Measurements from ENCODE around the gene CDS2. TPM values are rescaled to one million over a fixed set of nuclear protein-coding genes. Genes with fewer than 3 reads are reported as not detected.

The CDS2 gene
- total and polyA plus RNA-seq, 8 donors = 2.1 to 88.1 (median 14.7) TPM

GRCh38 chr20:5136096-5136495, 9.3 kb downstream of the CDS2 start:
- DNase-seq = no peak
- Histone ChIP-seq H3K27me3 (no peaks in the 10 kb centered on the region), H3K9me3 (no peaks in the 10 kb centered on the region), H3K27ac (peak overlapping the region in 2 of 5 donors; percentile 51 to 57), H3K4me1 (peaks cover 15 to 62% (median 45%) of the 10 kb centered on the region in 4 donors), H3K4me3 (no peak overlapping the region), H3K36me3 (no peaks in the 10 kb centered on the region)
- WGBS, 5 donors = 68 to 72% (median 71%) methylated on average over 4 of the region's 4 CpGs
- intact Hi-C loops (cut with DNase I; ENCODE audit: low total_unique reads) = no loop called here
- TF ChIP-seq CTCF (IDR thresholded peaks at IDR 0.05) (no peak), EP300 (IDR thresholded peaks at IDR 0.05) (no peak), POLR2AphosphoS5 (IDR thresholded peaks at IDR 0.05) (no peak), POLR2A (IDR thresholded peaks at IDR 0.05) (no peak)

GRCh38 chr20:5140195-5140594, 13.4 kb downstream of the CDS2 start:
- no peak for DNase-seq
- no peak overlapping the region for H3K4me3 ChIP-seq
- H3K36me3 ChIP-seq = no peaks in the 10 kb centered on the region
- no peak for TF ChIP-seq CTCF (IDR thresholded peaks at IDR 0.05)
- no peak for TF ChIP-seq EP300 (IDR thresholded peaks at IDR 0.05)
- TF ChIP-seq POLR2A (IDR thresholded peaks at IDR 0.05) = no peak
- no peak for TF ChIP-seq POLR2AphosphoS5 (IDR thresholded peaks at IDR 0.05)
- H3K9me3 ChIP-seq = no peaks in the 10 kb centered on the region
- peaks cover 24 to 77% (median 51%) of the 10 kb centered on the region in 4 donors for H3K4me1 ChIP-seq
- intact Hi-C loops (cut with DNase I; ENCODE audit: low total_unique reads) = no loop called here
- no peak overlapping the region for H3K27ac ChIP-seq
- H3K27me3 ChIP-seq = no peaks in the 10 kb centered on the region

GRCh38 chr20:5141615-5142014, 14.8 kb downstream of the CDS2 start:
- TF ChIP-seq CTCF (IDR thresholded peaks at IDR 0.05) (no peak), POLR2AphosphoS5 (IDR thresholded peaks at IDR 0.05) (no peak), EP300 (IDR thresholded peaks at IDR 0.05) (no peak), POLR2A (IDR thresholded peaks at IDR 0.05) (no peak)
- 54 to 71% (median 61%) methylated on average over 2 of the region's 2 CpGs for WGBS, 5 donors
- H3K4me1 ChIP-seq = peaks cover 23 to 75% (median 49%) of the 10 kb centered on the region in 4 donors

GRCh38 chr20:5143851-5144250, 17.0 kb downstream of the CDS2 start:
- WGBS, 5 donors = 88 to 96% (median 95%) methylated on average over 5 of the region's 5 CpGs
- intact Hi-C loops (cut with DNase I; ENCODE audit: low total_unique reads) = no loop called here
- Histone ChIP-seq H3K36me3 (no peaks in the 10 kb centered on the region), H3K27ac (peak overlapping the region; percentile 36 to 70 (median 57)), H3K27me3 (no peaks in the 10 kb centered on the region), H3K4me3 (no peak overlapping the region), H3K9me3 (no peaks in the 10 kb centered on the region), H3K4me1 (peaks cover 35 to 93% (median 62%) of the 10 kb centered on the region in 4 donors)
- no peak for TF ChIP-seq EP300 (IDR thresholded peaks at IDR 0.05)
- TF ChIP-seq POLR2A (IDR thresholded peaks at IDR 0.05) = no peak
- no peak for TF ChIP-seq POLR2AphosphoS5 (IDR thresholded peaks at IDR 0.05)
- TF ChIP-seq CTCF (IDR thresholded peaks at IDR 0.05) = no peak
- no peak for DNase-seq

More at GRCh38 chr20:5141615-5142014, 14.8 kb downstream of the CDS2 start:
- no peak for DNase-seq
- H3K27me3 ChIP-seq = no peaks in the 10 kb centered on the region
- no peaks in the 10 kb centered on the region for H3K9me3 ChIP-seq
- no peaks in the 10 kb centered on the region for H3K36me3 ChIP-seq
- intact Hi-C loops (cut with DNase I; ENCODE audit: low total_unique reads) = no loop called here
- no peak overlapping the region for H3K4me3 ChIP-seq
- no peak overlapping the region for H3K27ac ChIP-seq

All from stomach (tissue), 9 donors.